Erythroblast (primary cell): ENCODE measurements around the gene HIBCH.

Experiments
- GATA1 ChIP-seq: IDR thresholded peaks from 2 replicates; pipeline ENCODE4 v1.6.1; 2011; ENCODE audit warnings: low read depth, mild to moderate bottlenecking, control low read depth, low read length, moderate library complexity
- POLR2A ChIP-seq: IDR thresholded peaks from 2 replicates; pipeline ENCODE4 v1.6.1; 2011; ENCODE audit warnings: mild to moderate bottlenecking, low read length

DNA sequence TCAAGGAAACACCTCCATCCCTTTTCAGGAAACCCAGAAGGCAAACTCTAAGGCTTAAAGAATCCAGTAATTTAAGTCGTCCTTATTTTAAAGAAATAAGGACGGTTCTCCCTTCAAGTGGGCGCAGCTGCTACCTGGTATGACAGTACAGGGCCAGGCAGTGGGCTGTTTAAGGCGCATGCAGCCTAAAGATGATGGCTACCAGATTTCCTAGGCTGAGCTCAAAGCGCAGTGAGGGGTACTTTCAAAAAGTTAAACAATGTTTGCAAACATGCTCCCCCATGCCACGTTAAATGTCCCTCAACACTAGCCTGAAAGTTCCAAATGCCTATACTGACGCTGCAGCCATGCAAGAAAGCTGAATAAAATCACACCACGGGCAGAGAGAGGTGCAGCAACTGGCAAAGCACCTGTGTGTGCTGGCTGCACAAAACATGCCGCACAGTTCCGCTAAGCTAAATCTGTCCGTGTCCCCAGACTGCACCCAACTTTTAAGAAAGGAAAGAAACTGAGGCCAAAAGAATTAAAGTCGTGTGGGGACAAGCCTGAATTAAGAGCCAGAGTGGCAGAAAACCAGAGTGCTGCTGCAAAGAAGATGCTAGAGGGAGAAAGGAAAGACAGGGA, 583 bp downstream of the HIBCH start:
- TF ChIP-seq POLR2A (no peak), GATA1 (no peak)
